ENCODE data around the gene MTAP.
"Not testable (repeated sequence)": the region's sequence is repeated elsewhere in the genome, so short reads cannot be mapped to it uniquely, and the experiment has no call there.

The MTAP gene

DNA sequence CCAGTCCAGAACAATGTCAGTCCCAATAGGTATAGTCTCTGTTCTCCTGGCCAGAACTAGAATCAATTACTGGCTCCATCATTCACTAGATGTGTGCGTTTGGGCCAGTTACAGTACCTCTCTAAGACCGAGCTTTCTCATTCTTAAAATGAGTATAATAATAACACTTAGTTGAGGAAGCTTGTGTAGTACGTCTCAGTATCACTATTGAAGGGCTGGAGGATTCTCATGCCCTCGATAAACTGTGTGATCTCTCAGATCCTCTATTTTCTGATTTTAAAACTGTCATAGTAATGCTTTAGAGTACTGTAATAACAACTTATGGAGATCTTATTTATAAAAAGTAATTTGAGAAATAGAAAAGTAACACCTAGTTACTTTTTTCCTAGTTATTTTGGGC, 141.0 kb downstream of the MTAP start:
- Histone ChIP-seq H3K4me3 (ENCODE audit: low read length, poor library complexity, severe bottlenecking) (no peak overlapping the region), H3K27me3 (ENCODE audit: insufficient read depth, low read length, poor library complexity, severe bottlenecking) (no peaks in the 10 kb centered on the region), H3K36me3 (ENCODE audit: insufficient read depth, low read length) (no peaks in the 10 kb centered on the region), H3K4me2 (ENCODE audit: low read depth, low read length, poor library complexity, severe bottlenecking) (no peak overlapping the region), H3K9ac (ENCODE audit: low read depth, low read length, poor library complexity, severe bottlenecking) (no peak overlapping the region), H2AFZ (ENCODE audit: low read length) (no peak overlapping the region), H3K4me1 (ENCODE audit: insufficient read depth, low read length, poor library complexity, severe bottlenecking) (no peaks in the 10 kb centered on the region), H3F3A (ENCODE audit: low read depth) (no peaks in the 10 kb centered on the region), H3K9me3 (ENCODE audit: insufficient read depth, low read depth, low read length) (no peaks in the 10 kb centered on the region), H3K9me2 (replicated peaks; ENCODE audit: low read depth, low read length) (no peaks in the 10 kb centered on the region), H3K79me2 (ENCODE audit: insufficient read depth, low read length) (no peaks in the 10 kb centered on the region), H4K20me1 (ENCODE audit: insufficient read depth, low read length, poor library complexity, severe bottlenecking) (no peaks in the 10 kb centered on the region)
- TF ChIP-seq CTCF (conservative IDR thresholded peaks at IDR 0.05; ENCODE audit: low read length) (no peak), EZH2phosphoT487 (IDR thresholded peaks at IDR 0.05; ENCODE audit: borderline replicate concordance) (no peak)

- Histone ChIP-seq H3F3A (ENCODE audit: low read depth) (no peaks in the 10 kb centered on the region), H3K36me3 (ENCODE audit: insufficient read depth, low read length) (no peaks in the 10 kb centered on the region), H3K9ac (ENCODE audit: low read depth, low read length, poor library complexity, severe bottlenecking) (no peak overlapping the region), H3K27me3 (ENCODE audit: insufficient read depth, low read length, poor library complexity, severe bottlenecking) (no peaks in the 10 kb centered on the region), H3K4me2 (ENCODE audit: low read depth, low read length, poor library complexity, severe bottlenecking) (no peak overlapping the region), H4K20me1 (ENCODE audit: insufficient read depth, low read length, poor library complexity, severe bottlenecking) (no peaks in the 10 kb centered on the region), H3K4me3 (ENCODE audit: low read length, poor library complexity, severe bottlenecking) (no peak overlapping the region), H3K4me1 (ENCODE audit: insufficient read depth, low read length, poor library complexity, severe bottlenecking) (no peaks in the 10 kb centered on the region), H2AFZ (ENCODE audit: low read length) (no peak overlapping the region), H3K79me2 (ENCODE audit: insufficient read depth, low read length) (no peaks in the 10 kb centered on the region), H3K9me3 (ENCODE audit: insufficient read depth, low read depth, low read length) (no peaks in the 10 kb centered on the region), H3K9me2 (replicated peaks; ENCODE audit: low read depth, low read length) (no peaks in the 10 kb centered on the region)
- TF ChIP-seq CTCF (conservative IDR thresholded peaks at IDR 0.05; ENCODE audit: low read length), result no peak
- TF ChIP-seq EZH2phosphoT487 (IDR thresholded peaks at IDR 0.05; ENCODE audit: borderline replicate concordance), result no peak
These were observed 143.2 kb downstream of the MTAP start for GRCh38 chr9:21945606-21946005.

DNA sequence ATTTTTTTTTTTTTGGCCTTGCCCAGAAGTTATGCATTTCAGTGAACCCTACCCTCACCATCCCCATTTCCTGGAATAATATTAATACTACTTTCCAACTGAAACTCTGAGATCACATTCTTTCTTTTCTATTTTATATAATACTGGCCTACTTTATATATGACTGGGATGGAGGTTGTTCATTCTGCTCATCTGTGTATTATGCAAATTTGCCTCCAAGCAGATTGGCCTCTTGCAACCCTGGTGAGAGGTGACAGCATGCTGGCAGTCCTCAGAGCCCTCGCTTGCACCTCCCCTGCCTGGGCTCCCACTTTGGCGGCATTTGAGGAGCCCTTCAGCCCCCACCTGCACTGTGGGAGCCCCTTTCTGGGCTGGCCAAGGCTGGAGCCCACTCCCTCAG, 156.4 kb downstream of the MTAP start:
- no peaks in the 10 kb centered on the region for H4K20me1 ChIP-seq (ENCODE audit: insufficient read depth, low read length, poor library complexity, severe bottlenecking)
- H3F3A ChIP-seq (ENCODE audit: low read depth), result no peaks in the 10 kb centered on the region
- no peaks in the 10 kb centered on the region for H3K9me2 ChIP-seq (replicated peaks; ENCODE audit: low read depth, low read length)
- H3K4me3 ChIP-seq (ENCODE audit: low read length, poor library complexity, severe bottlenecking), result no peak overlapping the region
- no peak overlapping the region for H2AFZ ChIP-seq (ENCODE audit: low read length)
- TF ChIP-seq EZH2phosphoT487 (IDR thresholded peaks at IDR 0.05; ENCODE audit: borderline replicate concordance) (no peak), CTCF (conservative IDR thresholded peaks at IDR 0.05; ENCODE audit: low read length) (no peak)
- no peaks in the 10 kb centered on the region for H3K79me2 ChIP-seq (ENCODE audit: insufficient read depth, low read length)
- H3K9ac ChIP-seq (ENCODE audit: low read depth, low read length, poor library complexity, severe bottlenecking), result no peak overlapping the region
- no peak overlapping the region for H3K4me2 ChIP-seq (ENCODE audit: low read depth, low read length, poor library complexity, severe bottlenecking)
- no peaks in the 10 kb centered on the region for H3K9me3 ChIP-seq (ENCODE audit: insufficient read depth, low read depth, low read length)
- no peaks in the 10 kb centered on the region for H3K27me3 ChIP-seq (ENCODE audit: insufficient read depth, low read length, poor library complexity, severe bottlenecking)
- no peaks in the 10 kb centered on the region for H3K4me1 ChIP-seq (ENCODE audit: insufficient read depth, low read length, poor library complexity, severe bottlenecking)
- H3K36me3 ChIP-seq (ENCODE audit: insufficient read depth, low read length), result no peaks in the 10 kb centered on the region

- not testable (repeated sequence) for H4K20me1 ChIP-seq (ENCODE audit: insufficient read depth, low read length, poor library complexity, severe bottlenecking); H3K9ac ChIP-seq (ENCODE audit: low read depth, low read length, poor library complexity, severe bottlenecking); H3K9me3 ChIP-seq (ENCODE audit: insufficient read depth, low read depth, low read length); H3F3A ChIP-seq (ENCODE audit: low read depth); H3K36me3 ChIP-seq (ENCODE audit: insufficient read depth, low read length); H3K4me3 ChIP-seq (ENCODE audit: low read length, poor library complexity, severe bottlenecking); H3K4me1 ChIP-seq (ENCODE audit: insufficient read depth, low read length, poor library complexity, severe bottlenecking); H2AFZ ChIP-seq (ENCODE audit: low read length); H3K9me2 ChIP-seq (replicated peaks; ENCODE audit: low read depth, low read length); H3K27me3 ChIP-seq (ENCODE audit: insufficient read depth, low read length, poor library complexity, severe bottlenecking); H3K79me2 ChIP-seq (ENCODE audit: insufficient read depth, low read length); H3K4me2 ChIP-seq (ENCODE audit: low read depth, low read length, poor library complexity, severe bottlenecking)
These were observed 156.8 kb downstream of the MTAP start for GRCh38 chr9:21959268-21959667.
